Brain pericyte (primary cell): Measurements from ENCODE around the gene FBXO24.

ENCODE experiments used
- DNase-seq: peaks from one replicate; pipeline ENCODE4 v3.0.0-alpha.2; 2012; ENCODE audit warnings: low read depth, low spot score

FBXO24 gene

DNA sequence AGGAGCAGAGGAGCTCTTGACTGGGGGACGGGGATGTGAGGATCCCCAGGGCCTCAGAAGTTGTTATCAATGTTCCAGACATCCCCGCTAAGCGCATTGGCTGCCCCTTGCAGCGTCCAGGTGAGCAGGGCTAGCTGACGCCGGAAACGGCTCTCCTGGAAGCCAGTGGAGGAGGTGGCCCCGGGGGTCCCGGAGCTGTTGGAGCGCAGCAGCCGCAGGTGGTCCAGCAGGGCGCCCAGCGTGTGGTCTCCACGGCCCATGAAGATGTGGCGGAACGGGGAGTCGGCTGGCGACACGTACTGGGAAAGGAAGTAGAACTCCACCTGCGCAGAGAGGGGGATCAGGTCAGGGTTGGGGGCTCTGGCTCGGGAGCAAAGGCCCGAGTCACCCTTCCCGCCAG is 34.7 kb downstream of the FBXO24 start:
- DNase-seq: no peak

DNA sequence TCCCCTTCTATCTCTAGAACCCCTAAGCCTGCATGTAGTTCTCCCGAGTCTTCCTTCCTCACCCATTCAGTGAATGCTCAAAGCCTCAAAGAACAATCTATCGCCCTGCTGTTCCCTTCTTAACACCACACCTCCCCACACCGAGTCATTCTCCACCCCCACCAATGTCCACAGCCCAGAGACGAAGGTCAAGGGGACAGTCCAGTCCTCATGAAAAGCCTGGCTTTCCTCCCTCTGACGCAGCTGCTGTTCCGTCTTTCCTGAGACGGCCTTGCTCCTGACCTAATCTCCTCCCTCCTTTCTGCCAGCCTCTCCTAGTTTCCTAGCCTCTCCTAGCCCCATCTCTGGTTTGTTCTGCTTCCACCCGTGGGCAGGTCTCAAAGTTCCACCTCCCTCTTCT is 35.4 kb downstream of the FBXO24 start:
- DNase-seq: no peak

- no peak for DNase-seq
Measured at GRCh38 chr7:100623951-100624824, 38.1 kb downstream of the FBXO24 start.

- DNase-seq: no peak
Measured at GRCh38 chr7:100626055-100626454, 39.9 kb downstream of the FBXO24 start.

GRCh38 chr7:100626530-100627237 is 40.6 kb downstream of the FBXO24 start:
- DNase-seq: no peak

GRCh38 chr7:100627238-100627549 is 41.1 kb downstream of the FBXO24 start:
- DNase-seq: no peak

DNA sequence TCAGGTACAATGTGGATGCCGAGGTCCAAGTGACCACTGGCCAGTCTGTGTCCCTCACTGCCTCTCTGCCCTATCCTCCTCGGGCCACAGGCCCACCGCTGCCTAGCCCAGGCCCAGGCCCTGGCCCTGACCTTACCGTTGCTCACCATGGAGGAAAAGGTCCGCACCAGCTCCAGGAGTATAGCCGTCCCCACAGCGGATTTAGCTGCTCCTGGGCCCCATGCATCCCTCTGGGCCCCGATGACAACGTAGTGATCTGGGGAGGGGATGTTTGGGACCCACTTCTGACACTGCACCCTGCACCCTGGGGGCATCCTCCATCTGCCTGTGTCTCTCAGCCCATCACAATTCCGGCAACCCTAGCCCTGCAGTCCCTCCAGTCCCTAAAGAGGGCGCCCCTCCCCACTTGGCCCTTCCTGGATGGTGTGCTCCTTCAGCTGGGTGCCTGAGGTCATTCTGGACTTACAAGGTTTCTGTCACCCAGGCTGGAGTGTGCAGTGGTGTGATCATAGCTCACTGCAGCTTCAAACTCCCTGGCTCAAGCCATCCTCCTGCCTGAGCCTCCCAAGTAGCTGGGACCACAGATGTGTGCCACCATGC is 43.1 kb downstream of the FBXO24 start:
- no peak for DNase-seq

DNA sequence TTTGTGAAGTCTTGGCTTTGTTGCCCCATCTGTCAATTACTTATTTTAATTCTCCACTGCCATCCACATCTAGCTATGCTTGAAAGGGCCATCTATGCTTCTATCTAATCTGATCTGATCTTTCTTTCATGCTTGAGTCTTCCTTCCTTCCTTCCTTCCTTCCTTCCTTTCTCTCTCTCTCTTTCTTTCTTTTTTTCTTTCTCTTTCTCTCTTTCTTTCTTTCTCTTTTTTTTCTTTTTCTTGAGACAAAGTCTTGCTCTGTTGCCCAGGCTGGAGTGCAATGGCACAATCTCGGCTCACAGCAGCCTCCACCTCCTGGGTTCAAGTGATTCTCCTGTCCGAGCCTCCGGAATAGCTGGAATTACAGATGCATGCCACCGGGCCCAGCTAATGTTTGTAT is 43.9 kb downstream of the FBXO24 start:
- DNase-seq: no peak

- DNase-seq: no peak
Measured at GRCh38 chr7:100632951-100633717, 47.0 kb downstream of the FBXO24 start.

- no peak for DNase-seq
Measured at GRCh38 chr7:100639995-100640516, 53.9 kb downstream of the FBXO24 start.

GRCh38 chr7:100640517-100641440 is 54.7 kb downstream of the FBXO24 start:
- DNase-seq: no peak

GRCh38 chr7:100641463-100641859 is 55.3 kb downstream of the FBXO24 start, which contains the start of gene TFR2:
Gene TFR2, minus strand, starts transcription at chr7:100641552. Its CDS starts 43 bp downstream, at chr7:100641509.
- no peak for DNase-seq

- DNase-seq: no peak
Measured at GRCh38 chr7:100641860-100642533, 55.9 kb downstream of the FBXO24 start.

DNA sequence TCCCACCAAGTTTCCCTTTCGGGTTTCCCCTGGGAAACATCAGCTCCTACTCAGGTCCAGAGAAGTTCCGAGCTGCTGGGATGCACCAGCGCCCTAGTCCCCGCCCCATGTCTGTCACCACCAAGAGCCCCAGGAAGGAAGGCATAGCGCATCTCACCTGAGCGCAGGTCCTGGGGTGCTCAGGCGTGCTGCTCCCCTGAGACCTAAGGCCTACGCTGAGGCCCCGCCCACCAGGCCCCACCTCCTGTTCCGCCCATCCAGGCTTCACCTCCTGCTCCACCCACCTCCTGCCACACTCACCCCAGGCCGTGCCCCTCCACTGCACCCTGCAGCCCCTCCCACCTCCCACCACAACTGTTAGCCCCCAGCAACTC is 56.4 kb downstream of the FBXO24 start:
- DNase-seq: no peak

- no peak for DNase-seq
Measured at GRCh38 chr7:100649826-100650565, 63.9 kb downstream of the FBXO24 start.
